ENCODE measurements around the gene CDT1. TPM values are rescaled to one million over a fixed set of nuclear protein-coding genes. Genes with fewer than 3 reads are reported as not detected.

Gene CDT1
- total RNA-seq, 1 experiment from 2014 or later, result 160 TPM

- no TSS peak for BruUV-seq (replicated peaks)
- ChIA-PET POLR2A (no interaction called here), CTCF (no interaction called here), RAD21 (ENCODE audit: low non-redundant PET in 1 of 2, low total read pairs in 2 of 2, uncharacterized antibody in 2 of 2, unreplicated experiment in 2 of 2) (no interaction called here)
- H3K36me3 ChIP-seq (ENCODE audit: control insufficient read depth in 1 of 2, insufficient read depth in 2 of 2, low read length in 2 of 2), result no peaks in the 10 kb centered on the region
- H3K27ac ChIP-seq (ENCODE audit: low read depth, low read length), result no peak overlapping the region
- H3K79me2 ChIP-seq (ENCODE audit: insufficient read depth, low read length), result no peaks in the 10 kb centered on the region
- DNase-seq (ENCODE audit: low read depth, low spot score) (no peak), ATAC-seq (no peak)
- no peaks in the 10 kb centered on the region for H3K9me3 ChIP-seq (ENCODE audit: control insufficient read depth in 1 of 2, insufficient read depth in 1 of 2, low read depth in 1 of 2, low read length in 2 of 2)
- H3K4me3 ChIP-seq (replicated peaks in 1 of 2; ENCODE audit: low read depth in 1 of 2, low read length in 2 of 2), result no peak overlapping the region
- no peaks in the 10 kb centered on the region for H3K27me3 ChIP-seq (ENCODE audit: insufficient read depth, low read length)
- no peak overlapping the region for H3K4me2 ChIP-seq (ENCODE audit: low read length)
- TF ChIP-seq RAD21 (IDR thresholded peaks at IDR 0.05; ENCODE audit: low read depth), result no peak
- TF ChIP-seq EGR1 (IDR thresholded peaks at IDR 0.05; ENCODE audit: low read depth), result no peak
- TF ChIP-seq ZBTB33 (IDR thresholded peaks at IDR 0.05; ENCODE audit: extremely low read depth, insufficient replicate concordance, low read length), result no peak
- TF ChIP-seq YY1 (IDR thresholded peaks at IDR 0.05; ENCODE audit: extremely low read depth, insufficient replicate concordance, low read depth, low read length), result no peak
- TF ChIP-seq ATF3 (IDR thresholded peaks at IDR 0.05), result no peak
- intact Hi-C loops (cut with micrococcal nuclease), result no loop called here
- H2AFZ ChIP-seq (ENCODE audit: low read depth, low read length, poor library complexity, severe bottlenecking), result no peak overlapping the region
- no peak overlapping the region for H3K9ac ChIP-seq (ENCODE audit: low read length)
- H3K4me1 ChIP-seq (ENCODE audit: control insufficient read depth in 1 of 2, insufficient read depth in 2 of 2, low read length in 2 of 2), result peaks cover 0 to 4% of the 10 kb centered on the region in 2 experiments; a peak in 1 of 4 replicates
- H3K9me2 ChIP-seq (ENCODE audit: insufficient read depth), result no peaks in the 10 kb centered on the region
- H4K20me1 ChIP-seq (ENCODE audit: insufficient read depth), result no peaks in the 10 kb centered on the region
Measured at GRCh38 chr16:88828711-88829110, 25.1 kb downstream of the CDT1 start.

GRCh38 chr16:88830258-88830657 lies 26.7 kb downstream of the CDT1 start:
- no peak for DNase-seq (ENCODE audit: low read depth, low spot score)
- Histone ChIP-seq H4K20me1 (ENCODE audit: insufficient read depth) (no peaks in the 10 kb centered on the region), H3K9ac (ENCODE audit: low read length) (no peak overlapping the region), H3K36me3 (ENCODE audit: control insufficient read depth in 1 of 2, insufficient read depth in 2 of 2, low read length in 2 of 2) (no peaks in the 10 kb centered on the region), H3K4me1 (ENCODE audit: control insufficient read depth in 1 of 2, insufficient read depth in 2 of 2, low read length in 2 of 2) (peaks cover 0 to 4% of the 10 kb centered on the region in 2 experiments; a peak in 1 of 4 replicates), H3K4me3 (replicated peaks in 1 of 2; ENCODE audit: low read depth in 1 of 2, low read length in 2 of 2) (no peak overlapping the region), H3K79me2 (ENCODE audit: insufficient read depth, low read length) (no peaks in the 10 kb centered on the region), H3K27ac (ENCODE audit: low read depth, low read length) (no peak overlapping the region), H3K9me2 (ENCODE audit: insufficient read depth) (no peaks in the 10 kb centered on the region), H2AFZ (ENCODE audit: low read depth, low read length, poor library complexity, severe bottlenecking) (no peak overlapping the region), H3K27me3 (ENCODE audit: insufficient read depth, low read length) (no peaks in the 10 kb centered on the region), H3K9me3 (ENCODE audit: control insufficient read depth in 1 of 2, insufficient read depth in 1 of 2, low read depth in 1 of 2, low read length in 2 of 2) (no peaks in the 10 kb centered on the region), H3K4me2 (ENCODE audit: low read length) (no peak overlapping the region)
- ChIA-PET CTCF (no interaction called here), RAD21 (ENCODE audit: low non-redundant PET in 1 of 2, low total read pairs in 2 of 2, uncharacterized antibody in 2 of 2, unreplicated experiment in 2 of 2) (no interaction called here), POLR2A (no interaction called here)
- TF ChIP-seq POLR2AphosphoS5 (IDR thresholded peaks at IDR 0.05; ENCODE audit: low read depth, low read length) (no peak), TCF7L2 (IDR thresholded peaks at IDR 0.05; ENCODE audit: borderline replicate concordance, extremely low read depth, insufficient read depth, insufficient read length) (no peak), ELF1 (IDR thresholded peaks at IDR 0.05; ENCODE audit: borderline replicate concordance, low read depth) (no peak), CEBPB (IDR thresholded peaks at IDR 0.05; ENCODE audit: low read depth) (no peak), EGR1 (IDR thresholded peaks at IDR 0.05; ENCODE audit: low read depth) (no peak), ATF3 (IDR thresholded peaks at IDR 0.05) (no peak), EZH2 (IDR thresholded peaks at IDR 0.05) (no peak), EZH2phosphoT487 (IDR thresholded peaks at IDR 0.05; ENCODE audit: borderline replicate concordance) (no peak), JUND (IDR thresholded peaks at IDR 0.05) (no peak), CBX3 (IDR thresholded peaks at IDR 0.05; ENCODE audit: low read depth) (no peak), REST (IDR thresholded peaks at IDR 0.05; ENCODE audit: low read depth) (no peak), ZFX (IDR thresholded peaks at IDR 0.05) (no peak), RAD21 (IDR thresholded peaks at IDR 0.05; ENCODE audit: low read depth) (no peak)
- BruUV-seq (replicated peaks), result no TSS peak
- ATAC-seq, result no peak
- intact Hi-C loops (cut with micrococcal nuclease), result no loop called here
